ENCODE data around the gene ZNF275. TPM values are rescaled to one million over a fixed set of nuclear protein-coding genes. Genes with fewer than 3 reads are reported as not detected.
"Not testable (repeated sequence)": the region's sequence is repeated elsewhere in the genome, so short reads cannot be mapped to it uniquely, and the experiment has no call there.

ZNF275 gene, protein sequence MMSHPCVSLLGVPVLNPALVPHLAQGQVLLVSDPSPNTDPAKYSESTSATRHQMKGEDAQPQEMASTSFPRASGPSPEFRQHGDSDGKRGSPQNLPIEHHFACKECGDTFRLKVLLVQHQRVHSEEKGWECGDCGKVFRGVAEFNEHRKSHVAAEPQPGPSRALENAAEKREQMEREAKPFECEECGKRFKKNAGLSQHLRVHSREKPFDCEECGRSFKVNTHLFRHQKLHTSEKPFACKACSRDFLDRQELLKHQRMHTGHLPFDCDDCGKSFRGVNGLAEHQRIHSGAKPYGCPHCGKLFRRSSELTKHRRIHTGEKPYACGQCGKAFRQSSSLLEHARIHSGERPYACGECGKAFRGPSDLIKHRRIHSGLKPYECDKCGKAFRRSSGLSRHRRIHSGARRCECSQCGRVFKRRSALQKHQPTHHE
- polyA plus RNA-seq (2013, experiment 1 of 2; ENCODE audit: insufficient read length) = 14.0 TPM
- polyA plus RNA-seq (2013, experiment 2 of 2; ENCODE audit: insufficient read length) = 16.2 TPM

DNA sequence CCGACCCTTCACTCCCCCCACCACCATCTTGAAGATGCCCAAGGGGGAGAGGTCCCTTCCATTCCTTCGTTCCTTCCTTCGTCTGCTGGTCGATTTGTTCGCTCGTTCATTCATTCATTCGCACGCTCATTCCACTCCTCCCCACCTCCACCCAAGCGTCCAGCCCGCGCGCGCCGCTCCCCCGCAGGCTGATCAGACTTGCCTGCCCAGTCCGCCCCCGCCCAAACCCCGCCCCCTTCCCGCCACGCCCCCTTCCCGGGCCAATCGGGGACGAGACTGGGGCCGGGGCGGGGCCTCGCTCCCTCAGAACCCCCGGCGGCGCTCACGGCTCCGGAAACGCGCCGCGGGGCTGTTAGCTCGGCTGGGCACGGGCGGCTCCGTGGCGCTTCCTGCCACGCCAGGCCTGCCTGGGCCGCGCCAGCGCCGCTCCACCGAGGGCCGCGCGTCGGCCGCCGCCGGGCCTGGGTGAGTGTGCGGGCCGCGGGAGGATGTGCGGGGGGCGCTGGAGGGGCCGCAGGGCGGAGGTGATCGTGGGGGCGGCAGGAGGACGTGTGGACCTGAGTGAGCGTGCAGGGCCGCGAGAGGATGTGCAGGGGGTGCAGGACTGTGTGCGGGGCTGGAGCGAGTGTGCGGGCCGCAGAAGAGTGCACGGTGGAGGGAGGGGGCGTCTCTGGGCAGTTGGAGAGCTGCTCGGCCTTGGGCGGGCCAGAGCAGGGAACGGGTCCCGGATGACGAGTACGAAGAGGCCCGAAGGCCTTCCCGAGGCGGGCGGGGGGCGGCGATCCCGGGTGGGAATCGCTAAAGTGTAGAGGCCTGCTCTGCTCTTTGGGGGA is at the start of gene ZNF275:
TSS of gene ZNF275 (plus strand) at position 333 of the 833 bp plus-strand sequence. CDS start 2,527 bp downstream, outside the sequence.
- DNase-seq = peak; percentile 80

DNA sequence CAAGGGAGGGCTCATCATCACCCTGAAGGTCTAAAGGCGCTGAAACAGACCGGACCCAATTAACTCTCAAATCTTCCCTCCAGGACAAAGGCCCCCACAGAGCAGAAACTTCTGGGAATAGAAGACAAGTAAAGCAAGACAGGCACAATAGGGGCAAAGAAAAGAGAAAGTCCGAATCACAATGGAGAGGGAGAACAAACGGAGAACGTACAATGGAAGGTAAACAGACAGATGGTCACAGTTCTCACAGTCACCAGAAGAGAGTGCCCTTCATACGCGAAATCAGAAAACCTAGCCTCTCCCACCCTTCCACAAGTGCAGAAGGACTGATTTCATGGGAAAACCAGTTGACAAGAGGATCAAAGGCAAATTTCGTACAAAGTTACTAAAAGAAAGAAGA is 48.3 kb upstream of the ZNF275 start:
- DNase-seq = not testable (repeated sequence)

DNA sequence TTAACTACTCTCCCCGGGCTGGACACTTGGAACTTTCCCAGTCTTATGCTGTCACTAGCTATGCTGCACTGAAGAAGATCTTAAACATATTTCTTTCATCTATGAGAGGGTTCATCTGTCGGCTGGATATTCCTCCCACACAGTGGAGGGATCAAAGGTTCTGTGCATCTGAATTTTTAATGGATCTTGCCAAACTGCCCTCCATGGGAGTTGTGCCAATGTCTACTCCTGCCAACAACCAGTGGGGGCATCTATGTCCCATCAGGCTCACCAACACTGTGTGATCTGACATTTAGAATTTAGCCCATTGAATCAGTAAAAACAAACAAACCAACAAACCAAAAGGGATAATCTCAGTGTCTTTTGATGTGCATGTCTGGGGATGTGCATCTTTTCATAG is 45.1 kb upstream of the ZNF275 start:
- not testable (repeated sequence) for DNase-seq

DNA sequence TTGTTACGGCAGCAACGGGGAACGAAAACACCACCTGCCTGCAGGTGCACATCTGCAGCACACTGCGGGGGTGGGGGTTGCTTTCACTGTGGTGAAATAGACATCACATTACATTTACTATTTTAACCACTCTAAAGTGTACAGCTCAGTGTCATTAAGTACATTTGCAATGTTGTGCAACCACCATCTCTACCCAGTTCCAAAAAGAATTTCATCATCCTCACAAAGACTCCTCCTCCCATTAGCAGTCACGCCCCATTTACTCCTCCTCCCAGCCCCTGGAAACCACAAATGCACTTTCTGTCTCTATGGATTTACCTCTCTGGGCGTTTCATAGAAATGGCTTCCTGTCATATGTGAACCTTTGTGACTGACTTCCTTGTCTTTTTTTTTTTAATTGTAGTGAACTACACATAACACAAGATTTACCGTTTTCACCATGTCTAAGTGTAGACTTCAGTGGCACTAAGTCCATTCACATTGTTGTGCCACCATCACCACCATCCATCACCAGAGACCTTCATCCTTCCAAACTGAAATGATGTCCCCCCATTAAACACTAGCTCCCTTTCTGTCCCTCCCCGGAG is 40.4 kb upstream of the ZNF275 start:
- not testable (repeated sequence) for DNase-seq

DNA sequence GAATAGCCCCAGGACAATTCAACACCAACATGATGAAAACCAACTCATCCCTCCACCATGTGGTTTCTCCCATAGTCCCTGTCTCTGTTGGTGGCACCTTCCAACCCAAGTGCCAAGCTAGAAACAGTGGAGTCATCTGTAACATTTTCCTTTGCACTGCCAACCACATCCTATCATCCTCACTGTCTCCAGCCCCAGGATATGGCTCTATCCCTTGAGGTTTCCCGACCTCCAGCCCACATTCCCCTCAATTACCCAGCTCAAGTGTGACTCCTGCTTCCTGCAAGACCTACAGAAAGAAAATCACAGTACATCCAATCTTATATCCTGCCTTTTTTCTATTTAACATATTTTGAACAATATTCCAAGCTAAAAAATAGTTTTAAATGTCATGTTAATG is 36.6 kb upstream of the ZNF275 start:
- no peak for DNase-seq

DNA sequence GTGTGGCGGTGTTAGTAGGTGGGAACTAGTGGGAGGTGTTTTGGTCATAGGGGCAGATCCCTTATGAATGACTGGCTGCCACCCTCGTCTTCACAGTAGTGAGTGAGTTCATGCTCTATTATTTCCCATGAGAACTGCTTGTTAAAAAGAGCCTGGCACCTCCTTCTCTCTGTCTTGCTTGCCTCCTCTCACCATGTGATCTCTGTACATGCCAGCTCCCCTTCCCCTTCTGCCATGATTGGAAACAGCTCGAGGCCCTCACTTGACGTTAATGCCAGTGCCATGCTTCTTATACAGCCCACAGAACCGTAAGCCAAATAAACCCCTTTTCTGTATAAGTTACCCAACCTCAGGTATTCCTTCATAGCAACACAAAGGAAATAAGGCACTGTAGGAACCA is 34.1 kb upstream of the ZNF275 start:
- DNase-seq = no peak

DNA sequence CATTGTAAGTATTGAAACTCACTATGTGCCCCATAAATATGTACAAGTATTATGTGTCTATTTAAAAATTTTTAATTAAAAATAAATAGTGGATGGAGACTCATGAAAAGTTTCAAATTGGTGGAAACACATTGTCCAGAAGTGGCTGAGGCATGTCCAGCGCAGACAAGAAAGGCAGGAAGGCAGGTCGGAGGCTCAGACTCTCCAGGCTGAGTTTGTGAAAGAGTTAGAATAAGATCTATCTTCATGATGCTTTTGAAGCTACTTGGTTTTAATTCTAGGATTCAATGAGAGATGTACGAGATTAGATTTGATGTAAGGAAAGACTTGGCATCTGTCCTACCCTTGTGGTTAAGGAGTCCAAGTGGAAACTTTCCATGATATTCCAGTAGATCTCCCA is 32.2 kb upstream of the ZNF275 start:
- no peak for DNase-seq

DNA sequence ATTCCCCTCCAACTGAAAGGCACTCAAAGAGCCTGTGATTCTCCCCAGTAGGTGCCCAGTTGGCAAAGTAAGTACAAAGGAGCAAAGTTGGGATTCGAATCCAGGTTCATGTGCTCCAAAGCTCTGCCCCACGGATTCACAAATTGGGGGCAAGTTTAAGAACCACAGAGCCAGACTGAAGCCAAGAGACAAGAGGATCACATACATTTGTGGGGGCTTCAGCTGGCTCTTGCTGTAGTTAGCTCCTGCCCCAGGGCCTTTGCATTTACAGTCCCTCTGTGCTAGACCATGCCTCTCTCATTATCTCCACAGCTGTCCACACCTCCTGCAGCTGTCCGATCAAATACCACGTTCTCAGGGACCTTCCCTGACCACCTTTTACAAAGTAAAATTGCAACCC is 31.2 kb upstream of the ZNF275 start:
- no peak for DNase-seq

DNA sequence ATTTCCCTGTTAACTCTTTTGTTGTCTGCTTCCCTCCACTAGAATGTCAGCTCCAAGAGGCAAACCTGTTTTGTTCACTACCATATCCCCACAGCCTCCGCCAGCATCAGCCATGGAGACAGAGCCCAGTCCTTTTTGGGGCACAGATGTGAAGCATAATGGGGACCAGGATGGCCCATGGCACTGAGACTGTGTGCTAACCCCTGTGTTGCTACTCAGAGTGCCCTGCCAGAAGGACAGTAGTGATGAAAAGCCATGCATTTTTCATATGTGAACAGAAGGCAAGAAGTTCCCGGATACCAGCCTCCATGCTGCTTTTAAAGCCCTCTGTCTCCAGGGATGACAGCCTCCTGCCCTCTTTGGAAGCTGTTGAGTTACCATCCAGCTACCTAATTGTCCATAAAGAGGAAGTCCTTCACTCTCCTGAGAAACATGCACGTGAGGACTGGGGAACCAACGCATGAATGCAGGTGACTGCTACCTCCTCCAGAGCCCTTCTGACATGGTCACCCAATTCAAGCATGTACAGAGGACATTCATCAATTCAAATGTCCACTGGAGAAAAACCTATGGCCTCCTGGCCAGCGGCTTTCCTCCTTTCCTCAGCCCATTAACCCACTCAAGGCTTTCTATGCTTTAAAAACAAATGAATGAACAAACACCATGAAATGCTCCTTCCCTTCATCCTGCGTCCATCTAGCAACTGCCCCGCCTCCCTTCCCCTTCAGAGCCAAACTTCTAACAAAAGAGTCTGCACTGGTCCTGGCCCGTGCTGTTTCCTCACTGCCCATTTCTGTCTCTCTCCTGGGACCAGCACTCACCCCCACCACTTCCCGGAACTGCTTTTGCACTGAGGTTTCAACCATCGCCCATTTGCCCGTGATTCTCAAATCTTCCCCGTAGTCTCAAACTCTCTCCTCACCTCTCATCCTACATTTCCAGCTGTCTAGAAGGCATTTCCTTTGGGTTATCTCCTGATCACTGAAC is 30.4 kb upstream of the ZNF275 start:
- no peak for DNase-seq

DNA sequence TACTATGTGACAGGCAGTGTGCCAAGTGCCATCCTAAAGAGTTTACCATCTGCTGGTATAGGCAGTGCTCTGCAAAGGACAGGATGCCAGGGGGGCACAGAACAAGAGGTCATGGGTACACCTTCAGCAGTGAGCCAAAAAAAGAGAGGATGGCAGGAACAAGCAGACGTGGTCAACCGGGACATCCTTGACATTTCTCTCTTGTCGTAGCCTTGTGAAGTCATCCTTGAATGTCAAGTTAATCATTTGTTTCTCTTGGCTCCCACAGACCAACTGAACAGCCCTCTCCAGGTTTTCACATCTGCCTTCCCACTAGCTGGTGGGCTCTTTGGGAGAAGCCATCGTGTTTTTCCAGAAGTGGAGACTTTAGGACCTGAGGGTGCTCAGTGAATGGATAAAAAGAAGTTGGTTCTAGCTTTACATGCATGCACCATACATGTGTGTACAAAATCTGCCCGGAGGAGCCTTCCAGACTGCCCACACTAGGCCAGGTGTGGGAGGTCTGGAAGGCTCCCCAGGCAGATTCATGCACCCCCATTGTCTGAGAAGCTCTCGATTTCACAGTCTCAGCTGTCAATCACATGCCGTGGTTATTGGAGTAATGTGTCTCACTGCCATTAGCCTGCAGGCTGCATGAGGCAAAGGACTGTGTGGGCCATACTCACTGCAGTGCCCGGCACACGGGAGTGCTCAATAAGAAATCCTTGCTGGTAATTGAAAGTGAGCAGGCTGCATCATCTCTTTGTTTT is 28.8 kb upstream of the ZNF275 start:
- DNase-seq = no peak

DNA sequence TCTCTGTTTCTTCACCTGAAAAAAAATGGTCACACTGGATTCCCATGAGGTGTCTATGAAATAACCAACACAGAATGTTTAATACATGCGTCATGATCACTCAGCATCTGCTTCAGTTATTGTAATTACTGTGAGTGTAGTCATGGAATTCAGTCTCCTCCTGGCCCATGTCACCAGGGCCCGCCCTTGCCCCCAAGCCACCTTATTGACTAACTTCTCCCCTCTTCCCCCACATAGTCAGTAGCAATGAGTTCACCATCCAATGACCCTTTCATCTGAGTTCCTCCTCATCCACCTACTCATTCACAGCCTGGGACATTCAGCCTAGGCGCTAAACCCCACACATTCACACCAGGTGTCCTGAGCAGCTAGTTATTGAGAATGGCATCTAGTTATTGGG is 28.0 kb upstream of the ZNF275 start:
- DNase-seq = no peak

DNA sequence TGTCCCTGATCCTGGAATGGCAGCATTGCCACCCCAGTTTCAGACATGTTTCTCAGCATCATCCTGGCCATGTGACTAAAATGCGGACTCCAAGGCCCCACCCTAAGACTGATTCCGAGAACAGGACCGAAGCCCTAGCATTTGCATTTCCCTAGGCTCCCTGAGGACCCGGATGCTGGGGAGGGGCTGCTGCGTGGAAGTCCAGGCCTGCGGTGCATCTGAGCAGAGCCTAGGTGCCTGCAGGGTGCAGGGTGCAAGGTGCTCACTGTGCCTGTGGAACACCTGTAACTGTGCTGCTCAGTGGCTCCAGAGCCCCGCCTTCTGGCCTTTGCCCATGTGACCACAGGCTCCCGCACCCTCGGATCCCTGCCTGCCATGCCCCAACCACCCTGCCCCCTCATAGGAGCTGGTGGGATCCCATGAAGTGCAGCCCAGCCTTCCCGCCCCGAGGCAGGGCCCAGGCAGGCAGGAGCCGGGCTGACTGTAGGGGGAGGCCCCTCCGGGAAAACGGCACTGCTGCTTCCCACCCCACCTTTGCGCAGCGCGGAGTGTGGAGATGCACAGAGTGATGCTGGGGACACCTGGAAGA is 27.3 kb upstream of the ZNF275 start:
- DNase-seq = no peak

DNA sequence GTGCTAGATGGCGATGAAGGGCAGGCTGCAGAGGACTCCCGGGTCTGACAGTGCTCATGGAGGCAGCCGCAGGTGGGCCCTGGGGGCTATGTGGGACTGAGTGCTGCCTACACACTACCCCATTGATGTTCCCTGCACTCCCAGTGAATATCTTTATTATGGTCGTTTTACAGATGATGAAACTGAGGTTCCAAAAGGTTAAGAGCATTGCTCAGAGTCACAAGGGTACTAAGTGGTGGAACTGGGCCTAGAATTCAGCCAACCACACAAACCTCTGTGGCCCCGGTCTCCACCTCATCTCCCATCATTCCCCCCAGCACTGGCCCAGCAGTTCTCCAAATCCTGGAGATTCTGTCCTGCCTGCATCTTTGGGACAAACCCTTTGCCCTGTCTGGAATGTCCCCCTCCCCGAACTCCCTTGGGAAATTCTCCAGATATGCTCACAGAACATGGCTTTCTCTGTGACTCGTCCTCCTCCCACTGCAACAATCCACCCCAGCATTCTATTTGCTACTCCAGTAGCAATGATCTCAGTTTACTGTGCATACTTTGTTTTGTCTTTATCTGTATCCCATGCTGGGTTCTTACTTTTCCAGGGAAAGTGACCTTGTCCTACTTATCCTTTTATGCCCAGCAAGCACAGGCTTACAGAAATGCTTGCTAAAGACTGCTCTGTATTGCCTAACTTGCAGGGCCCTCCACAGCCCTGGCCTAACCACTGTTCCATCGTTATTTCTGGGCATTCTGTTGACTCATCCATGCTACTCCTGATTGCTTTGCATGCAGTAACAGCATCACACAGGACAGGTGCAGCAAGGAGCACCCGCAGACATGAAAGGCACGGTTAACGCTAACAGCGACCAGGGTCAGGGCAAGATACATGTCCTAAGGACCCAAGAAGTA is 26.4 kb upstream of the ZNF275 start:
- peak; percentile 25 for DNase-seq

DNA sequence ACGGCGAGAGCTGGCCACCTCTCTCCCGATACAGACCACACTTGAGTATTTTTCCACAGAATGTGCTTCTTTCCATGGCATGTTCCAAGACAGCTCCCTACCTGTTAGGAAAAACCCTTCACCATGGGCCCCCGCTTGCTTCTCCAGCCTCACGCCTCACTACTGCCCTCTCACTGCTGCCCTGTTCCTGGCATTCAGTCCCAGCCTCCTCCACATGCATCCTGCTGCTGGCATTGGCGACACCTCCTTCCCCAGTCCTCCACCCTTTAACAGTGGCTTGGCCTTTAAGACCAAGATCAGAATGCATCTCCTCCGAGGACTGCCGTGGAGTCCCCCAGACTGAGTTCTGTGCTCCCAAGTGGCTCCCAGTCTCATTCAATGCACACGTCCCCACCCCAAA is 23.1 kb upstream of the ZNF275 start:
- DNase-seq = no peak

DNA sequence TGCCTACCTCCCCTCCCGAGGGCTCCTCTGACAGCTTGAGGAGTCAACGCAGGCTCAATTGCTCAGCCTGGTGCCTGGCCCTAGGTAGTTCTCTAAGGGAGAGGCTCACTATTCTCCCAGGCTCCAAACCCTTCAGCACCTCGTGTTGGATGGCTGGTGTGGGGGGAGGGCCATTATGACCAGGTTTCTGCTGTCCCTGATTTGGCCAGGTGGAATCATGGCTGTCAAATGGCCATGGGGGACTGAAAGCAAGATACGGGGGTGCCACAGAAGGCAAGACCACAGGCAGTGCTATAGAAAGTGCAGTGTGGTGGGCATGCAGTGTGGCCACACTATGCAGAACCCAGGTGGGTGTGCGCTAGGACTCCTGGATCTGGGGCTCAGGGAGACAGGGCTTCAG is 21.9 kb upstream of the ZNF275 start:
- DNase-seq = no peak

DNA sequence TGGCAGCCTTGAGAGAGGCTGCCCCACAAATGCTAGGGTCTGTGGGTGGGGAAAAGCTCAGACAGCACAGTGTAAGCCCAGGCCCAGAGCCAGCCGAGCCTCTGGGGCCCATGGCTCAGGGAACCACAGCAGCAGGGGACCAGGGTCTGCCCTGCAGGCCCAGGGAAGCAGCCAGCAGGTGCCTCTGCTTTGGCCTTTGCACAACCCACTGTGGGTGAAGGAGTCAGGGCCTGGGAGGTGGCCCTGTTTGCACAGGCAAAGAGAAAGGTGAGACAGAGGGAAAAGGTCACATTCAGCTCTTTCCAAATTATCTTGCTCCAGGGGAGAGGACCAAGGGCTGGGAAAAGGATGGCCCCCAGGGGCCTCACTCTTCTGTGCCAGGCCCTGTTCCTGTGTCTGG is 21.1 kb upstream of the ZNF275 start:
- DNase-seq = no peak

DNA sequence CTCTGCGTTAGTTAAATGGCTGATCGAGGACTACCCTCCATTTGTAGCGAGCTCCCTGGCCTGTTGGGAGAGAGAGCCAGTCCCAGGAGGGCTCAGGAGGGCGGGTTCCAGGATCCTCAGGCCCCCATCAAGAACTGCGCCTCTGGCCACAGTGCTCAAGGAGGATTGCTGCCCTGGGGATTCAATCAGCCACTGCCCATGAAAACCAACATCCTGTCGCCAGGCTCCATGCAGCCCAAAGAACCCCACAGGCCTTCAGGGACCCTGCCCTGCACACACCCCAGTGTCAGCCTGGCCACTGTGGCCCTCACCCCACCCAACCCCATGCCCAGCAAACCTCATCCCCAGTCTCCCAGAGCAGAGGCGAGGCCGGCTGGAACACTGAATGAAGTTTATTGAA is 16.6 kb upstream of the ZNF275 start:
- no peak for DNase-seq

DNA sequence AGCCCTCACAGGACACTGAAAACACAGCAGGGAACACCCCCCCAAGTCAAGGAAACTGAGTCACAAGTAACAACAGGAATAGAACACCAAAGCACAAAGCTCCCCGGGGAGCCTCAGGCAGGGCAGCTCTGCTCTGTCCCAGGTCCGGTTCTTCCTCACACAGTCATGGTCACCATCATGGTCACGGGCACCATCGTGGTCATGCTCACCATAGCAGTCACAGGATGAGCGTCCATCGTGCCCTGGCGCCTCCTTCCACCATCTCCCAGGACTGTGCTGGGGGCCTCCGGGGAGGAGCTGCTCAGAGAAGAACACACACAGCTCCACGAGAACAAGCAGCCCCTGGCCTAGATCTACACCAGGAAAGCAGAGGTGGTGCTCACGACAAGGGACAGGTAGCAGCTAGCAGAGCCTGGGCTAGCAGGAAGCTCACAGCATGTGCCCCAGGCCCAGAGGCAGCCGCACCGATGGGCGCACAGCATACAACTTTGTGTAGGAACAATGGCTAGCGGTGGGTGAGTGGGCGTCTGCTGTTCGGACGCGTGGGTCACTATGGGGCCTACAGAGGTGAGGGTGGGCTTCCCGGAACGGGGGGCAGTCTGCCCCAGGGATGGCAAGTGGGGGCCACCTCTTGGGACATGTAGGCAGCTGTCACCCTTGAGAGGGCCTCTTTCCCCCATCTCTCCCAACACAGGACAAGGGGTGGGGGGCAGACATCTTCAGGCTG is 15.8 kb upstream of the ZNF275 start:
- no peak for DNase-seq

DNA sequence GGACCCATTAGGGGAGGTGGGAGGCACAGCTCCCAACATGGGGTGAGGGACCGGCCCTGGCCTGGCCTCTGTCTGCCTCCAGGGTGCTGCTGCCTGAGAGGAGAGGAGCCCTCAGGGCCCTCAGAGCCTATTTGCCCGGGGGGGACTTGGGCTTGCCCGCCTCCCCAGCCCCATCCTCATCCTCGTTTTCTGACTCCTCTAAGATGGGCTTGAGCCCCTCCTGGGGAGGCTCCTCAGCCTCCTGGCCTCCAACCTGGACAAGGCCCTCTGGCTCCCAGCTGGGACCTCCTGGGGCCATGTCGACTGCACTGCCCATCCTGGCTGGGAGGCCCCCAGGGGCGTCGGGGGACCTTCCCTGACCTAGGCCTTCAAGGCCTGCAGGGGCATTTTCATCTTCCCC is 15.1 kb upstream of the ZNF275 start:
- no peak for DNase-seq

Data from fibroblast of skin of back (primary cell).